ENCODE data around the gene SNTN.
A peak's percentile ranks its signal among the peaks of the same experiment; 100 is the strongest.

SNTN gene

GRCh38 chr3:63689285-63689684 lies 36.8 kb downstream of the SNTN start:
- TF ChIP-seq CTCF (conservative IDR thresholded peaks at IDR 0.05; ENCODE audit: low read depth, low read length) = no peak
- no peak overlapping the region for H3K4me3 ChIP-seq (ENCODE audit: low read depth, low read length)
- no peak for DNase-seq (ENCODE audit: low read depth)

GRCh38 chr3:63693351-63693750 lies 40.9 kb downstream of the SNTN start:
- no peak for TF ChIP-seq CTCF (conservative IDR thresholded peaks at IDR 0.05; ENCODE audit: low read depth, low read length)
- no peak for DNase-seq (ENCODE audit: low read depth)
- H3K4me3 ChIP-seq (ENCODE audit: low read depth, low read length) = no peak overlapping the region

- DNase-seq (ENCODE audit: low read depth) = no peak
- no peak for TF ChIP-seq CTCF (conservative IDR thresholded peaks at IDR 0.05; ENCODE audit: low read depth, low read length)
Measured at GRCh38 chr3:63705092-63705645, 52.7 kb downstream of the SNTN start.

GRCh38 chr3:63706321-63707085 lies 54.0 kb downstream of the SNTN start:
- no peak overlapping the region for H3K4me3 ChIP-seq (ENCODE audit: low read depth, low read length)
- peak; percentile 16 for DNase-seq (ENCODE audit: low read depth)
- TF ChIP-seq CTCF (conservative IDR thresholded peaks at IDR 0.05; ENCODE audit: low read depth, low read length) = no peak

More at GRCh38 chr3:63705092-63705645, 52.7 kb downstream of the SNTN start:
- H3K4me3 ChIP-seq (ENCODE audit: low read depth, low read length) = no peak overlapping the region

DNA sequence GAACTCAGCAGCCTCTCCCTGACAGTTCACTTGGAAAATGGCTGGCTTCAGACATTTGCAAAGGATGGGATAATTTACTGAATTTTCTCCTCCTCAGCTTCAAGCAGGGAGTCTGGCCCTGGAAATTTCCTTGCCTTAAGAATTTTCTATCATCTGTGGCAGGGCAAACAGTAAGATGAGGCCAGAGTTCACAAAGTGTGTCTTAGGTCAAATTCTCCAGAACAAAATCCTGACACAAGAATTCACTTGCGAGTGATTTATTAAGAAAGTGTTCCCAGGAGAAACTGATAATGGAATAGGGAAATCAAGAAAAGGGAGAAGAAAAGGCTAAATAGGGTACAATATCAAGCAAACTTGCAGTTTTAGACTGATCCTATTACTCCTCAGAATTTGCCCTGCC lies 55.3 kb downstream of the SNTN start:
- no peak for TF ChIP-seq CTCF (conservative IDR thresholded peaks at IDR 0.05; ENCODE audit: low read depth, low read length)
- no peak for DNase-seq (ENCODE audit: low read depth)
- no peak overlapping the region for H3K4me3 ChIP-seq (ENCODE audit: low read depth, low read length)

DNA sequence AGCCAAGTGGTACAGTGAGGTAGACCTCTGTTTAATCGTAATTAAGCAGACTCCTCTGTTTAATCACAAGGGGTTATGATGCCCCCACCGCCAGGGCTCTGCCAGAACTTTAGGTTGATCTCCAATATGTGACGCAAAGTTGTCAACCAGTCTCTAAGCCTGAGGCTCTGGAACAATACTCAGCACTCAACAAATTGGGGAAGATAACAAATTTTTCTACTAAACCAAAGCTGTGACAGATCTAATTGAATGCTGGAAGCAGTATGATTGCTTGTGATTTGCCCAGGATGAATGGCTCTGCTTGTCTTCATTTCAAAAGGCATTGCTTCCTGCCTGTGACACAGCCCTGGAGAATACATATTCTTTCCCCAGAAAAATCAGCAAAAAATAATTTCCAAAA lies 57.1 kb downstream of the SNTN start:
- no peak overlapping the region for H3K4me3 ChIP-seq (ENCODE audit: low read depth, low read length)
- TF ChIP-seq CTCF (conservative IDR thresholded peaks at IDR 0.05; ENCODE audit: low read depth, low read length) = no peak
- no peak for DNase-seq (ENCODE audit: low read depth)
